ENCODE data around the gene STXBP5L. TPM values are rescaled to one million over a fixed set of nuclear protein-coding genes. Genes with fewer than 3 reads are reported as not detected.
"Not testable (repeated sequence)": the region's sequence is repeated elsewhere in the genome, so short reads cannot be mapped to it uniquely, and the experiment has no call there.

STXBP5L gene
- total and polyA plus RNA-seq, 12 donors, result not detected

- H3K9me3 ChIP-seq, result peaks cover 0 to 40% (median 4%) of the 10 kb centered on the region in 11 donors
These were observed 267.1 kb downstream of the STXBP5L start for GRCh38 chr3:121175083-121175482.

GRCh38 chr3:121190626-121191025 is 282.6 kb downstream of the STXBP5L start:
- intact Hi-C loops (cut with DNase I); DNase-seq; H3K27ac ChIP-seq; H3K36me3 ChIP-seq; H3K4me3 ChIP-seq; ATAC-seq; H3K27me3 ChIP-seq; H3K4me1 ChIP-seq: not testable (repeated sequence)
- H3K9me3 ChIP-seq, result peaks cover 0 to 55% (median 9%) of the 10 kb centered on the region in 11 donors
- WGBS, 2 donors, result 92 to 95% methylated on average over 24 to 26 of the region's 26 CpGs

More at GRCh38 chr3:121175083-121175482, 267.1 kb downstream of the STXBP5L start:
- no peak overlapping the region for H3K27ac ChIP-seq
- intact Hi-C loops (cut with DNase I), result no loop called here
- no peak overlapping the region for H3K4me3 ChIP-seq
- ATAC-seq (no peak), DNase-seq (no peak)
- H3K27me3 ChIP-seq, result no peaks in the 10 kb centered on the region
- no peak for TF ChIP-seq CTCF (IDR thresholded peaks at IDR 0.05)
- H3K4me1 ChIP-seq, result no peaks in the 10 kb centered on the region
- no peaks in the 10 kb centered on the region for H3K36me3 ChIP-seq

GRCh38 chr3:121202573-121202972 is 294.6 kb downstream of the STXBP5L start:
- intact Hi-C loops (cut with DNase I), result no loop called here
- Histone ChIP-seq H3K4me1 (no peaks in the 10 kb centered on the region), H3K27me3 (no peaks in the 10 kb centered on the region), H3K4me3 (no peak overlapping the region), H3K36me3 (no peaks in the 10 kb centered on the region), H3K9me3 (peaks cover 0 to 32% (median 7%) of the 10 kb centered on the region in 11 donors), H3K27ac (no peak overlapping the region)
- ATAC-seq (no peak), DNase-seq (no peak)
- no peak for TF ChIP-seq CTCF (IDR thresholded peaks at IDR 0.05)

- Histone ChIP-seq H3K27ac (no peak overlapping the region), H3K27me3 (no peaks in the 10 kb centered on the region), H3K4me1 (no peaks in the 10 kb centered on the region), H3K36me3 (no peaks in the 10 kb centered on the region), H3K9me3 (no peaks in the 10 kb centered on the region), H3K4me3 (no peak overlapping the region)
- 61 to 71% methylated on average over 2 of the region's 2 CpGs for WGBS, 2 donors
- intact Hi-C loops (cut with DNase I), result no loop called here
- ATAC-seq, result no peak
- TF ChIP-seq CTCF (IDR thresholded peaks at IDR 0.05), result no peak
- DNase-seq, result no peak
These were observed 315.1 kb downstream of the STXBP5L start for GRCh38 chr3:121223116-121223515.

GRCh38 chr3:121228971-121229370 is 321.0 kb downstream of the STXBP5L start:
- H3K4me3 ChIP-seq, result no peak overlapping the region
- no peak for TF ChIP-seq CTCF (IDR thresholded peaks at IDR 0.05)
- no peaks in the 10 kb centered on the region for H3K4me1 ChIP-seq
- no peaks in the 10 kb centered on the region for H3K36me3 ChIP-seq
- ATAC-seq, result no peak
- no peak for DNase-seq
- no peak overlapping the region for H3K27ac ChIP-seq
- H3K9me3 ChIP-seq, result no peaks in the 10 kb centered on the region
- intact Hi-C loops (cut with DNase I), result no loop called here
- H3K27me3 ChIP-seq, result no peaks in the 10 kb centered on the region
- 69 to 70% methylated on average over 1 of the region's 1 CpG for WGBS, 2 donors

GRCh38 chr3:121230194-121230593 is 322.2 kb downstream of the STXBP5L start:
- ATAC-seq; H3K36me3 ChIP-seq; DNase-seq; H3K9me3 ChIP-seq; H3K4me1 ChIP-seq; intact Hi-C loops (cut with DNase I); H3K27ac ChIP-seq; H3K27me3 ChIP-seq; H3K4me3 ChIP-seq: not testable (repeated sequence)
- 96 to 97% methylated on average over 1 of the region's 1 CpG for WGBS, 2 donors
